LNCaP clone FGC (cell line): ENCODE results near the gene SOWAHD.
A peak's percentile ranks its signal among the peaks of the same experiment; 100 is the strongest.

Source experiments
- DNase-seq: peaks from one replicate; pipeline ENCODE4 v3.0.0-alpha.2; 2011; ENCODE audit warnings: low read depth
- H3K4me3 ChIP-seq: 2 replicates; pipeline ENCODE4 v1.5.1; 2011; ENCODE audit warnings: mild to moderate bottlenecking, low read depth, low read length, control low read depth
- CTCF ChIP-seq: IDR thresholded peaks from 2 replicates; pipeline ENCODE4 v1.5.1; 2012; ENCODE audit warnings: mild to moderate bottlenecking; ENCODE audit not compliant: control insufficient read depth, insufficient read depth; ENCODE audit errors: extremely low read depth

Gene SOWAHD

GRCh38 chrX:119728487-119728886, 29.9 kb upstream of the SOWAHD start:
- no peak overlapping the region for H3K4me3 ChIP-seq
- no peak for DNase-seq
- TF ChIP-seq CTCF: peak; percentile 27; the same call in 1 of the 2 replicates

- peak; percentile 56 for TF ChIP-seq CTCF
- no peak for DNase-seq
- no peak overlapping the region for H3K4me3 ChIP-seq
These were observed 28.8 kb upstream of the SOWAHD start for GRCh38 chrX:119729408-119730201.

GRCh38 chrX:119734897-119735339, 23.5 kb upstream of the SOWAHD start:
- no peak overlapping the region for H3K4me3 ChIP-seq
- no peak for TF ChIP-seq CTCF
- no peak for DNase-seq

GRCh38 chrX:119735467-119735866, 22.9 kb upstream of the SOWAHD start:
- DNase-seq: no peak
- H3K4me3 ChIP-seq: no peak overlapping the region
- TF ChIP-seq CTCF: no peak

- H3K4me3 ChIP-seq: no peak overlapping the region
- DNase-seq: no peak
- TF ChIP-seq CTCF: no peak
These were observed 22.1 kb upstream of the SOWAHD start for GRCh38 chrX:119736206-119736764.

GRCh38 chrX:119738742-119739141, 19.6 kb upstream of the SOWAHD start:
- H3K4me3 ChIP-seq: no peak overlapping the region
- no peak for DNase-seq
- no peak for TF ChIP-seq CTCF
